ENCODE measurements around the gene ENTPD6. TPM values are rescaled to one million over a fixed set of nuclear protein-coding genes. Genes with fewer than 3 reads are reported as not detected.
A peak's percentile ranks its signal among the peaks of the same experiment; 100 is the strongest.
"Not testable (repeated sequence)": the region's sequence is repeated elsewhere in the genome, so short reads cannot be mapped to it uniquely, and the experiment has no call there.

Gene ENTPD6
- total RNA-seq, 4 donors from 2014 or later, result 34.8 to 49.2 (median 43.9) TPM

- Histone ChIP-seq H3K27ac (peak overlapping the region in 3 of 4 donors; percentile 12 to 41 (median 16)), H3K36me3 (peaks cover 0 to 46% of the 10 kb centered on the region in 2 donors), H3K9me3 (no peaks in the 10 kb centered on the region), H3K4me1 (peaks cover 4 to 59% (median 26%) of the 10 kb centered on the region in 3 donors), H3K27me3 (no peaks in the 10 kb centered on the region), H3K4me3 (no peak overlapping the region)
- no peak for TF ChIP-seq EP300 (IDR thresholded peaks at IDR 0.05)
- TF ChIP-seq, protein P1, sequence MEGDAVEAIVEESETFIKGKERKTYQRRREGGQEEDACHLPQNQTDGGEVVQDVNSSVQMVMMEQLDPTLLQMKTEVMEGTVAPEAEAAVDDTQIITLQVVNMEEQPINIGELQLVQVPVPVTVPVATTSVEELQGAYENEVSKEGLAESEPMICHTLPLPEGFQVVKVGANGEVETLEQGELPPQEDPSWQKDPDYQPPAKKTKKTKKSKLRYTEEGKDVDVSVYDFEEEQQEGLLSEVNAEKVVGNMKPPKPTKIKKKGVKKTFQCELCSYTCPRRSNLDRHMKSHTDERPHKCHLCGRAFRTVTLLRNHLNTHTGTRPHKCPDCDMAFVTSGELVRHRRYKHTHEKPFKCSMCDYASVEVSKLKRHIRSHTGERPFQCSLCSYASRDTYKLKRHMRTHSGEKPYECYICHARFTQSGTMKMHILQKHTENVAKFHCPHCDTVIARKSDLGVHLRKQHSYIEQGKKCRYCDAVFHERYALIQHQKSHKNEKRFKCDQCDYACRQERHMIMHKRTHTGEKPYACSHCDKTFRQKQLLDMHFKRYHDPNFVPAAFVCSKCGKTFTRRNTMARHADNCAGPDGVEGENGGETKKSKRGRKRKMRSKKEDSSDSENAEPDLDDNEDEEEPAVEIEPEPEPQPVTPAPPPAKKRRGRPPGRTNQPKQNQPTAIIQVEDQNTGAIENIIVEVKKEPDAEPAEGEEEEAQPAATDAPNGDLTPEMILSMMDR (IDR thresholded peaks at IDR 0.05), result no peak
- TF ChIP-seq POLR2AphosphoS5 (IDR thresholded peaks at IDR 0.05), result no peak
- TF ChIP-seq POLR2A (IDR thresholded peaks at IDR 0.05), result no peak
- 50% methylated on average over 5 of the region's 8 CpGs; no CpG with 5 or more reads in 1 of the 2 donors for WGBS, 2 donors (ENCODE audit: low coverage in 1 of 2)
- no peak for ATAC-seq
Measured at GRCh38 chr20:25258476-25258805, 62.9 kb downstream of the ENTPD6 start.

GRCh38 chr20:25258828-25259227 is 63.3 kb downstream of the ENTPD6 start:
- Histone ChIP-seq H3K36me3 (peaks cover 0 to 46% of the 10 kb centered on the region in 2 donors), H3K27ac (peak overlapping the region in 3 of 4 donors; percentile 12 to 41 (median 16)), H3K4me3 (no peak overlapping the region), H3K9me3 (no peaks in the 10 kb centered on the region), H3K27me3 (no peaks in the 10 kb centered on the region), H3K4me1 (peaks cover 4 to 55% (median 26%) of the 10 kb centered on the region in 3 donors)
- no peak for ATAC-seq
- 90 to 92% methylated on average over 2 to 4 of the region's 4 CpGs for WGBS, 2 donors (ENCODE audit: low coverage in 1 of 2)
- TF ChIP-seq EP300 (IDR thresholded peaks at IDR 0.05), result no peak
- no peak for TF ChIP-seq POLR2A (IDR thresholded peaks at IDR 0.05)
- TF ChIP-seq, protein P1 (IDR thresholded peaks at IDR 0.05), result no peak
- TF ChIP-seq POLR2AphosphoS5 (IDR thresholded peaks at IDR 0.05), result no peak

DNA sequence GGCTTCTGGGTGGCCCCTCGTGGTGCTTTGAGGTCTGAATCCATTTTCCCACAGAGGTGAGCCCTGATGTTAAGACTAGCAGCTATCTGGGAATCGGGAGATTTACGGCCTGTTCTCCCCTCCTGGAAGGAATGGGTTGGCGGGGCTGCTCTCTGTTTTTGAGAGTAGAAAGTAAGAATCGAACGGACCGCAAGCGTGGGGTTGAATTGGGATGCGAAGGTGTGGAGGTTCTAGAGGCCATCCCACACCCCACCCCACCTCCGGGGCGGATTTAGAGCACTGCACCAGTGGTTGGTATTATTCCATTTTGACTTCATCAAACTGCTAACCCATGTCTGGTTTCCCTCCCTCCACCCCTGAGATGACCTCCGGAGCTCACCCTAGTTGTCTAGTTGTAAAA is 63.8 kb downstream of the ENTPD6 start:
- Histone ChIP-seq H3K9me3 (no peaks in the 10 kb centered on the region), H3K27ac (peak overlapping the region in 2 of 4 donors; percentile 12 to 41), H3K4me1 (peaks cover 4 to 50% (median 26%) of the 10 kb centered on the region in 3 donors), H3K27me3 (no peaks in the 10 kb centered on the region), H3K36me3 (peaks cover 0 to 46% of the 10 kb centered on the region in 2 donors), H3K4me3 (no peak overlapping the region)
- ATAC-seq, result no peak
- WGBS, 2 donors (ENCODE audit: low coverage in 1 of 2), result 89 to 93% methylated on average over 3 to 10 of the region's 12 CpGs
- no peak for TF ChIP-seq POLR2A (IDR thresholded peaks at IDR 0.05)
- no peak for TF ChIP-seq EP300 (IDR thresholded peaks at IDR 0.05)
- no peak for TF ChIP-seq POLR2AphosphoS5 (IDR thresholded peaks at IDR 0.05)
- TF ChIP-seq, protein P1 (IDR thresholded peaks at IDR 0.05), result no peak

GRCh38 chr20:25259788-25260254 is 64.3 kb downstream of the ENTPD6 start:
- 86 to 94% methylated on average over 4 to 6 of the region's 9 CpGs for WGBS, 2 donors (ENCODE audit: low coverage in 1 of 2)
- no peak for ATAC-seq

DNA sequence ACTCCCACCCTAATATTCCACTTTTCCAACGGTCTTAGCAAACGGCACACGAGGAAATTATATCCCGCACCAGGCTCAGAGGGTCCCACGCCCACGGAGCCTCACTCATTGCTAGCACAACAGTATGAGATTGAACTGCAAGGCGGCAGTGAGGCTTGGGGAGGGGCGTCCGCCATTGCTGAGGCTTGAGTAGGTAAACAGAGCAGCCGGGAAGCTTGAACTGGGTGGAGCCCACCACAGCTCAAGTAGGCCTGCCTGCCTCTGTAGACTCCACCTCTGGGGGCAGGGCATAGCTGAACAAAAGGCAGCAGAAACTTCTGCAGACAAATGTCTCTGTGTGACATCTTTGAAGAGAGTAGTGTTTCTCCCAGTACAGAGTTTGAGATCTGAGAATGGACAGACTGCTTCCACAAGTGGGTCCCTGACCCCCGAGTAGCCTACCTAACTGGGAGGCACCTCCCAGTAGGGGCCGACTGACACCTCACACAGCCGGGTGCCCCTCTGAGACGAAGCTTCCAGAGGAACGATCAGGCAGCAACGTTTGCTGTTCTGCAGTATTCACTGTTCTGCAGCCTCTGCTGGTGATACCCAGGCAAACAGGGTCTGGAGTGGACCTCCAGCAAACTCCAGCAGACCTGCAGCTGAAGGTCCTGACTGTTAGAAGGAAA is 65.4 kb downstream of the ENTPD6 start:
- not testable (repeated sequence) for H3K4me3 ChIP-seq, H3K27me3 ChIP-seq, H3K9me3 ChIP-seq, H3K27ac ChIP-seq, ATAC-seq
- Histone ChIP-seq H3K36me3 (peaks cover 0 to 40% of the 10 kb centered on the region in 2 donors), H3K4me1 (peaks cover 1 to 34% (median 12%) of the 10 kb centered on the region in 3 donors)
- 80 to 95% methylated on average over 1 to 4 of the region's 16 CpGs for WGBS, 2 donors (ENCODE audit: low coverage in 1 of 2)

More at GRCh38 chr20:25259788-25260254, 64.3 kb downstream of the ENTPD6 start:
- Histone ChIP-seq H3K4me1 (peaks cover 4 to 45% (median 22%) of the 10 kb centered on the region in 3 donors), H3K27me3 (no peaks in the 10 kb centered on the region), H3K36me3 (peaks cover 0 to 46% of the 10 kb centered on the region in 2 donors), H3K9me3 (no peaks in the 10 kb centered on the region), H3K27ac (peak overlapping the region in 1 of 4 donors; percentile 12), H3K4me3 (no peak overlapping the region)
- TF ChIP-seq, protein P1 (IDR thresholded peaks at IDR 0.05), result no peak
- TF ChIP-seq EP300 (IDR thresholded peaks at IDR 0.05) (no peak), POLR2AphosphoS5 (IDR thresholded peaks at IDR 0.05) (no peak), POLR2A (IDR thresholded peaks at IDR 0.05) (no peak)

All from gastroesophageal sphincter (tissue), 4 donors.